Measurements from ENCODE around the gene CNN2.

Gene CNN2

DNA sequence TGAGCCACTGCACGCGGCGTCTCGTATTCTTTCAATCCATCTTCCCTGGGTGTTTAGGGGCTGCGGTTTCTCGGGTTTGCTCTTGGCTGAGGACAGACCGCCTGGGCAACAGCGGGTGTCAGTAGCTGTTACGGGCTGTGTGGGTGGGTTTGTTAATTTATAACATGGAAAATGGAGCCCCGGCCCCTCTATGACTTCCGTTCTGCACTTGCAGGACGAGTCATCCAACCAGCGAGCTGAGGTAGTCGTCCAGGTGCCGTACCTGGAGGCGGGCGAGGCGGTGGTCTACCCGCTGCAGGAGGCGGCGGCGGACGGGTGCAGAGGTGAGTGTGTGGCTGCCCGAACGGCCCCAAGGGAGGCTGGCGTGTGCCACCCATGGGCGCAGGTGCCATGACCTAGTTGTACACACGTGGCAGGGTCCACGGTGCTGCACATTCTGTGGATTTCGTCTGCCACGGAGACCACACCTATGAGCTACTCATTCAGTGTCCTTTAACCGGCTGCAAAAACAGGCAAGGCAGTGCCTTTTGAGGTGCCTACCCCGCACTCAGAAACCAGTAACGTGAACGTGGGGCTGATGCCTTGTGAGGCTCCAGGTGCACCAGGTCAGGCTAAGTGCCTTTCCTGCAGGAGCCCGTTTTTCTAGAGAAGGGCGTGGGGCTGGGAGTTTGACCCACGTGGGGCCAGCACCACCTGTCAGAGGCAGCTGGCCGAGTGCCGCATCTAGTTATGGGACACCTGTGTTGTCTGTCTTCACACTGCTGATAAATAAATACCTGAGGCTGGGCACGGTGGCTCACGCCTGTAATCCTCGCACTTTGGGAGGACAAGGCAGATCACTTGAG lies 57.8 kb downstream of the CNN2 start:
- DNase-seq, result no peak

GRCh38 chr19:1085053-1085658 lies 58.7 kb downstream of the CNN2 start:
- no peak for DNase-seq

- DNase-seq, result no peak
Observed at GRCh38 chr19:1085676-1086442, 59.5 kb downstream of the CNN2 start.

DNA sequence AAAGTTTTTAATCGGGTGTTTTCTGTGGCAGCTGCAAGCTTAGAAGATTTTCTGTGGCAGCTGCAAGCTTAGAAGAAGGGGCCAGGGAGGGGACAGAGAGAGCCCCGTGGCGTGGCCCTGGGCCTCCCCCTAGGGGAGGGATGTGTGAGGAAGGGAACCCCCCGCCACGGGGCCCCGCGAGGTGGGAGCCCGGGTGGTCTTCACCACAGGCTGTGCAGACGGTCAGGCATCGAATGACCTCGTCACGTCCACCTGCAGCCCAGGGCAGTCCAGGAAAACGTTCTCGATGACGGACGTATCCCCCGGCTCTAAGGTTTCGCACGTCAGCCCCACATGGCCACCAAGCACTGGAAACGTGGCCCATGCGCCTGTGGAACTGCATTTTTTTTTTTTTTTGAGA lies 60.2 kb downstream of the CNN2 start:
- no peak for DNase-seq

DNA sequence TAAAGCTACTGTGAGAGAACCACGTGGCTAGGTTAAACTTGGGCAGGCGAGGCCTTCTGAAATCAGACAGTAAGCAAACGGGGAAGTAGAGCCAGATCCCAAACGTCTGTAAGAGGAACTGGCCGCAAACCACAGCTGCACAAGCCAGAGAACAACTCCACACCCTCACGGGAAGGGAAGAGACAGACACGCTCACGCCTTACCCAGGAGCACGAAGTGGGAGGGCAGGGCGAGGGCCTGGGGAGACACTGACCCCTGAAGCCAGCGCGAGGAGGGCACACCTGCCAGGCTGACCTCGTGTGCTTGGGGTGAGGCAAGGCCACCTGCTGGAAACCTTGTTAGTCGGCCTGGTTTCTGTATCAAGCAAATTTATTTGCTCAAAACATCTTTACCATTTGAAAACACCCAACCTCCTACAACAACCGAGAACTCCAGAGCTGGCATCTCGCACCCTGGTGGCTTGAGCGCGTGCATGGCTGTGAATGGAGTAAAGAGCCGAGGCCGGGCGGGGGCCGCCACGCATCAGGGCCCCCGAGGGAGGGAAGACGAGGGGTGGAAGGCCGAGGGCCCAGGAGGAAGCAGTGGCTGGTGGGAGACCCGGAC lies 61.5 kb downstream of the CNN2 start:
- DNase-seq, result peak; percentile 72

DNA sequence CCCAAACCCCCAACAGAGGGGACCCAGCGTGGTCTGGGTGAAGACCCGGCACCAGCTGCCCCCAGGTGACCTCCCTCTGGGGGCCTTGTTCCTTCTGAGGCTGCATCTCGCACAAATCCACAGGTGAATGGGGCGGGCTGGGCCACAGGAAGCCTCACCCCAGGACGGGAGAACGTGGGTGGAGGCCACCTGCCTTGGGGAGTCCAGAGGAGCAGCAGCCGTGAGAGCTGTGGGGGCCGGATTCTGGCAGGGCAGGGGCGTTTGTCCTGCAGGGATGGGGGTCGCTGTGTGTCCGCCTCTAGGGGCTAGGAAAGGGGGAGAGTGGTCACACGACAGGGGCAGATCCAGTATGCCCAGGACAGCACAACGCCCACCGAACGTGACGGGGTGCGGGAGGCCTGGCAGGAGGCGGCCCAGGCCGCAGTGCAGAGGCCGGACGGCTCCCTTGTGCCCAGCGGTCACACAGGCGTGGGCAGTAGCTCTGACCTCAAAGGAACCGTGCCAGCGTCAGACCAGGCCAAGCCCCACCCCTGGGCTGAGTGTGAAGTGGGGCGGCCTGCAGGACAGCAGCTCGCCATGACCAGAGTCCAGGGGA lies 62.1 kb downstream of the CNN2 start:
- DNase-seq, result no peak

Data from femur (tissue), 1 donor.